Islet of Langerhans (tissue), 1 donor: Measurements from ENCODE around the gene CD52.
"Not testable (repeated sequence)": the region's sequence is repeated elsewhere in the genome, so short reads cannot be mapped to it uniquely, and the experiment has no call there.

ENCODE experiments used
- FAIRE-seq: peaks from one replicate; lab custom pipeline; 2011; peaks lifted over from hg19 to GRCh38; lab: Jason Lieb, UNC

Gene CD52

DNA sequence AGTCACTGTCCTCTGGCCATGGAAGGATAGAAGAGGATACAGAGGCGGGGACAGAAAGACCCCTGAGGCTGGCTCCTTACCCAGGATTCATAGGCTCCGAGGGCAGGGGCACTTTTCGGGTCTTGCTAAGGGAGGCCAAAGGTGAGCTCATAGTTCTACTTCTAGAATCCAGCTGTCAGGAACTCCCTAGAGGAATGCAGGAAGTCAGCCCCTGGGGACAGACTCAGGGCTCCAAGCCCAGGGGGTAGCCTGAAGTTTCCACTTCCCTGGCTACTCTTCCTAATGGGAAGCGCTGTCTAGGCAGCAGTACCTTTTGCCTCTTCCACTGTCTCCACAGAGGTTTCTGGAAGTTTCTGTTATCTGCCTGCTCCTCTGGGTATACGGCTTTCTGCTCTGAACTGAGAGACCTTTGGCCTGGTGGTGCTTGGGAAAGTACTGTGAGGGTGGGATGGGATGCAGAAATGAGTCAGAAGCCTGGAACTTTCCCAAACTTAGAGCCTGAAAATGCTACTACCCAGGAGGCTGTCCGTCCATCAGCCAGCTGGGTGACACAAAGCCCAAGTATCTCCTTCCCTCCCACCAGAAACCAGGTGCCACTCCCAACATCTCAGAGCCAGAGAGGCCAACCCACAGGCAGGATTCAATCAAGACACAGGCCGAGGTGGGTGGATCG, 14.9 kb upstream of the CD52 start:
- FAIRE-seq = no peak

DNA sequence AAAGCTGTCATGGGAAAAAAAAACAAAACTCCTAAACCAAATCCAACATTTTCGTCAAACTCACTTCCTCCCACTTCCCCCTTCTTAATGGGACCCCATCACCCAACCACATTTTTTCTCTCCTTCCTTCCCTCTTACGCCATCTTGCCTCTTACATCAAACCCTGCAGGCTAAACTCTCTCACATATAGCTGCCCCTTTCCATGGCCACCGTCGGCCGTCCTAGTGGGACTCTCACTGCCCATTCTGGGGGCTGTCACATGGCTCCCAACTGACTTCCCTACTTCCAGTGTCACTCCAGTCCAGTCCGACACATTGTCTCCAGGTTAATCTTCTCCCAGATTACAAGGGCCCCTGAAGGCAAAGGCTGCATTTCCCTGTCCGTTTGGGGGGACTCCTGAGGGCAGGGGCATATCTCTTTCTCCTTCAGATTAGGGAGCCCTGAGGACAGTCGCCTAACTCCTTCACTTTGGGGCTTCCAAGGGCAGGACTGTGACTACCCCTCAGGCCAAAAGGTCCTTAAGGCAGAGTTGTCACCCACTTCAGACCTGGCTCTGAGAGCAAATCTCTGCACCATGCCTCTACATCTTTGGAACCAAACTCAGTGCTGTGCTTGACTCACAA, 12.0 kb upstream of the CD52 start:
- FAIRE-seq = no peak

GRCh38 chr1:26306290-26307229, 11.2 kb upstream of the CD52 start, which contains the start of gene UBXN11:
Gene UBXN11 (minus strand): TSS chr1:26306636. CDS start chr1:26302883, 3,753 bp downstream.
- FAIRE-seq = peak; percentile 66

DNA sequence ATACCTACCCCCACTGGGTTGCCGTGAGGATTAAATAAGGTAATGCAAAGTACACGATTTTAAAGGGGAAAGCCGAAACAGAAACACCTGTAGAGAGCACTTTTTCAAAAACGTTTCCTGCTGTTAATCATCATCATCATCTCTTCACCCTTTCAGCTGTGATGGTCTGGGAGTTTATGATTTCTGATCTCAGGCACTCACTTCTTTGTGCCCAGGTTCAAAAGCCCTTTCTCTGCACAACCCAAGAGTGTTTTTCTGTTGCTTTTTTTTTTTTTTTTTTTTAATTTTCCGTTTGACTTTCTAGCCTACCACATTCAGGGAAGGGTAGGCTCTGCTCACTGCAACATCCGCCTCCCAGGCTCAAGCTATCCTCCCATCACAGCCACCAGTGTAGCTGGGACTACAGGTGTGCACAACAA, 10.4 kb upstream of the CD52 start:
- no peak for FAIRE-seq

DNA sequence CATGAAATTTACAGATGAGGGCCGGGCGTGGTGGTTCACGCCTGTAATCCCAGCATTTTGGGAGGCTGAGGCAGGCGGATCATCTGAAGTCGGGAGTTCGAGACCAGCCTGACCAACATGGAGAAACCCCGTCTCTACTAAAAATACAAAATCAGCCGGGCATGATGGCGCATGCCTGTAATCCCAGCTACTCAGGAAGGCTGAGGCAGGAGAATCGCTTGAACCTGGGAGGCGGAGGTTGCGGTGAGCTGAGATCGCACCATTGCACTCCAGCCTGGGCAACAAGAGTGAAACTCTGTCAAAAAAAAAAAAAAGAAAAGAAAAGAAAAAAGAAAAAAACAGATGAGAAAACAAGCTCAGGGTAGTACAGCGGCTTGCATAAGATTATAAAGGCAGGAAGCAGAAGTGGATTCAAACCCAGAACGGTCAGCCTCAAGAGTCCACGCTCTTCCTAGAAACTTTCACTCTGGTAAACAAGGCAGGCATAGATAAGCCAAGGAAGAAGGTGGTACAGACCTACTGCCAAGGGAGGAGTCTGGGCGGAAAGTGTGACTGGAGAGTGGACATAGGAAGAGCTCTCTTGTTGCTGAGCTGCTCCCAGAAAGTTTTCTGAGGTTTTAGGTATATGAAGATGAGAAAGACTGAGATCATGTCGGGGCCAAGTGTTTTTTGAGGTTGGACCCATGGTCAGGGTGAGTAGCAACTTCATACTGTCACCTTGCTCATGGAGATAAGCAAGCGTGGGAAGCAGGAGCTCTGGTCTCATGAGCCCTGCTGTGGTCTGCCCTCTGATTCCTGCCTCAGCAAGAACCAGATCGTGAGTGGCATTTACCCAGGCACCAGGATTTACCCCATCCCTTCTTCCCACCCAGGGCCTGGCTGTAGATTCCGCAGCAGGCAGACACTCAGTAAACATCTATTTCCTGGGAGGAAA, 9.5 kb upstream of the CD52 start:
- not testable (repeated sequence) for FAIRE-seq

- no peak for FAIRE-seq
Measured at GRCh38 chr1:26314501-26314900, 3.3 kb upstream of the CD52 start.

DNA sequence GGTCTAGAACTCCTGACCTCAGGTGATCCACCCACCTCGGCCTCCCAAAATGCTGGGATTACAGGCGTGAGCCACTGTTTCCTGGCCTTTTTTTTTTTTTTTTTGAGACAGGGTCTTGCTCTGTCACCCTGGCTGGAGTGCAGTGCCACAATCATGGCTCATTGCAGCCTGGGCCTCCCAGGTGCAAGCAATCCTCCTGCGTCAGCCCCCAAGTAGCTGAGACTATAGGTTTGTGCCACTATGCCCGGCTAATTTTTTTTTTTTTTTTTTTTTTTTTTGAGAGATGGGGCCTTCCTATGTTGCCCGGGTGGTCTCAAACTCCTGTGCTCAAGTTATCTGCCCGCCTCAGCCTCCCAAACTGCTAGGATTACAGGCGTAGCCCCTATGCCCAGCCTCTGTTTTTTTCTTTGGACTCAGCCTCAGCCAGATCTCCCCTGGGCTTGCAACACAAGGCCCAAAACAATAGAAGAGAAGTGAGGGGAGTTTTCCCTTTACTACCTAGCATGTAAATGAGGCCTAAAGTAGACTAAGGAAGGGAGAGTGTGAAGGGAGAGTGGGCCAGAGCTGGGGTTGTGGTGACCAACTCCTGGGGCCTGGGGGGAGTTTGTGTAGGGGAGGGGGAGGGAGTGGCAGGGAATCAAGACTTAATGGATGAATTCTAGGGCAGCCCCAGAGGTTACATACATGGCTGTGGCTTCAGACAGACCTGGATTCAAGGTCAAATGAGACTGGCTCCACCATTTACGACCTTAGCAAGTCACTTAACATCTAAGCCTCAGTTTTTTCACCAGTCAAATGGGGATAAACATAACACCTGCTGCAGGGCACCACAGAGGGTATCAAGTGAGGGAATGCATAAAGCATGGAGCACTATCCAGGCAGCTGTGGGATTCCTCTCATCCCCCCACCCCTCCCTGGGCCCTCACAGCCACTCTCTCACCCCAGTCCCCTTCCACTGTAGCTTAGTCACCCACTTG, 1.6 kb upstream of the CD52 start:
- no peak for FAIRE-seq

DNA sequence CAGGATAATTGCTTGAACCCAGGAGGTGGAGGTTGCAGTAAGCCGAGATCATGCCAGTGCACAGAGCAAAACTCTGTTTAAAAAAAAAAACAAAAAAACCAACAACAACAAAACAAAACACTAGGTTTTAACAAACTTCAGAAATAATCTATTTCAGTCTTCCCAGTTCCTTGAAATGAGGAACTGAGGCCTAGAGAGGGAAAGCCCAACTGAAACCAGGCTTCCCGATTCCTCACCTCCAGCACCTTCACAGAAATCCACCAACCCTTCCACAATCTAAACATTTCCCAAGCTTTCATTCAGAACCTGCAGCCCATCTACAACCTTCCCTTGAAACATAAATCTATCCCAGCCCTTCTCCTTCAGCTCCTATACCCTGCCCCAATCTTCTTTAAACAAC, 612 bp upstream of the CD52 start:
- FAIRE-seq = no peak

DNA sequence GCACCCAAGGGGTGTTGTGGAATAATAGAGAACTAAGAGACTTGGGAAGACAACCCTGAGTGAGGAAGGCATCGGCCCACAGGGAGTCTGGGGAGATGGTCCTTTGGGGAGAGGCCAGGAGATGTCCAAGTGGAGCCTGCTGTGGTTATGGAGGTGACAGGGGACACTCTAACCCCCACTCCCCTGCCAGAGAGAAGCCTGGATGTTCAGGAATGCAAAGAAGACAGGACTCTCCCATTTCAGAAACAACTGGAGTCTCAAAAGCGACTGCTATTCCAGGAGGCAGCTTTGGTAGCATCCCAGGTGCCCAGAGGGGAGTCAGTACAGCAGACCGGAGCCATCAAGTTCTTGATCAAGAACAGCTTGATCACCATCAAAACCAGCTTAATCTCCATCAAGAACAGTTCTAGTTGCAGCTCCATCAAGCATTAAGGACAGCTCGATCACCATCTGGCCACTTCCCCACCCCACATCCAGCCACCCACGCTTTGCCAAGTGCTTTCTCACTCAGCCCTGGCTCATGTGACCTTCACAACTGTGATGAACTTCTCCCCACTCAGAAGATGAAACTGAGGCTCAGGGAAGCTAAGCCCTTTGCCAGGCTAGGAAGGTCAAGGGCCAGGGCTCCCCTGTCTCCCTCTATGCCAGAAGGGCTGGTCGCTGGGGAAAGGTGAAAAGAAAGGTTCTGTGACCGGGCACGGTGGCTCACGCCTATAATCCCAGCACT, 743 bp downstream of the CD52 start:
- no peak for FAIRE-seq

- FAIRE-seq = no peak
Measured at GRCh38 chr1:26320896-26321295, 3.1 kb downstream of the CD52 start.

GRCh38 chr1:26321315-26322041, 3.7 kb downstream of the CD52 start:
- no peak for FAIRE-seq

- no peak for FAIRE-seq
Measured at GRCh38 chr1:26322042-26322331, 4.2 kb downstream of the CD52 start.

DNA sequence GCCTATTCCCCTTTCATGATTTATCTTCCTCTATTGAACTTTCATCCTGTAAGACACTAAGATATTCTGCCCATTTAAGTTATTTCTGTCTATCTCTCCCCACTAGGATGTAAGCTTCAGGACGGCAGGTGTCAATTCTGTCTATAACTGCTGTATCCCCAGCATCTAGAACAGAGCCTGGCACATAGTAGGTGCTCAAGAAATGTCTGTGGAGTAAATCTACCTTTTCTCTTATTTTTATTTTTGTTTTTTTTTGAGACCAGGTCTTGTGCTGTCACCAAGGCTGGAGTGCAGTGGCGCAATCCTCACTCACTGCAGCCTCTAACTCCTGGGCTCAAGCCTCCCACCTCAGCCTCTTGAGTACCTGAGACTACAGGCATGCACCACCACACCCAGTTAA, 5.6 kb downstream of the CD52 start:
- no peak for FAIRE-seq

DNA sequence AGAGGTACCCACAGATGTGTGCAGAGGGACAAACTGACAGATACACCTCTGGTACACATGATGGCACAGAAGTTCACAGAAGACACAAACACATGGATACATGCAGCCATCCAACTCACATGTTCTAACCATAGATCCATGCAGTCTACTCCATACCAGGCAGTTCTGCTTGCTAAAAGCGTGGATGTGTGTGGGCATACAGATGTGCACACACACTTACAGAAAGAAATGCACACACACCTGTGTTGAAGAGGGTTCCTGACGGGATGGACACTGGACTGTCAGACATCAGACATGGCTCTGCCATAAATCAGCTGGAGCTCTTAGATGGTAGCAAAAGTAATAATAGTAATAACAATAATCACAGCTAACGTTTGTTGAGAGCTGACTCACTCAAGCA, 6.8 kb downstream of the CD52 start:
- no peak for FAIRE-seq

DNA sequence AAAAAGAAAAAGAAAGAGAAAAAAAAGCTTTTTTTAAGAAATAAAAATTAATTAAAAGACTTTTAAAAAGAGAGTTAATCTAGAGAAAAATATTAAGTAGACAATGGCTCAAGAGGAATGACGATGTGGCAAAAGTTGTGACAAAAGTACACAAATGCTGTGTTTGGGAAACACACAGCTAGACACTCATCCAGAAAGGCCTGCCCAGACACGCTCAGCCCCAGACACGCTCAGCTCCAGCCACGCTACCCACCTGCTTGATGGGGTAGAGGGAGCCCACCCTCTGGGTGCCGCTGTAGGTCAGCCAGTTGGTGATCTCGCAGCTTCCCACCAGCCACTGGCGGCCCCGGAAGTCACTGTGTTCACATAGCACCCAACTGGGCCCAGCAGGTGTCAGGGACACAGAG, 10.2 kb downstream of the CD52 start:
- no peak for FAIRE-seq

- FAIRE-seq = no peak
Measured at GRCh38 chr1:26328597-26328996, 10.8 kb downstream of the CD52 start.

GRCh38 chr1:26329380-26329779, 11.6 kb downstream of the CD52 start:
- not testable (repeated sequence) for FAIRE-seq

GRCh38 chr1:26330276-26330675, 12.5 kb downstream of the CD52 start:
- no peak for FAIRE-seq

GRCh38 chr1:26333312-26333711, 15.6 kb downstream of the CD52 start:
- FAIRE-seq = not testable (repeated sequence)
